DOHH2 (cell line): ENCODE results near the gene CD28.

Experiments used
- EZH2phosphoT487 ChIP-seq: fragments of 200-600 bp; sonication (generic); IDR thresholded peaks from 2 replicates; pipeline ENCODE4 v1.6.1; 2017; ENCODE audit warnings: borderline replicate concordance, mild to moderate bottlenecking, antibody characterized with exemption, low read length, moderate library complexity, mixed read lengths
- TF ChIP-seq, protein P1 (sequence below): fragments of 200-600 bp; sonication (generic); IDR thresholded peaks from one replicate; pipeline ENCODE4 v1.5.1; 2014; ENCODE audit warnings: antibody characterized with exemption, mild to moderate bottlenecking, low read depth, low read length; ENCODE audit not compliant: poor library complexity, severe bottlenecking

DNA sequence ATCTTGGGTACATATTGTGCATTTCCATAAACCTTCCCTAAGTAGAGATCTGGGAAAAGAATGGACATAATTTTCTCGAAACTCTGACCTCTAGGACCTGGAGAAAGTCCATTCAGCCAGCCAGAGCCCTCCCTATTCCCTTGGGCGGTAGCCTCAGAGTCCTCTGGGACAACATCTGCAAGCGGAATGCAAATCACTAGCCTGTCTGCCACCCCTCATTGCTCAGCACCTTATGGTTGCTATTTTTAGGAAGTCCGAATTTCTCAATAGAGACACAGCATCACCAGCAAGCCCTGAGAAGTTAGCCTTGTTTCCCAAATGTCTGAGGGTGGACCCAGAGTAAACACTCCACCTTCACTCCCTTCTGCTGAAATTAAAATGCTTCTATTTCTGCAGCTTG, 17.6 kb upstream of the CD28 start:
- TF ChIP-seq, protein P1, sequence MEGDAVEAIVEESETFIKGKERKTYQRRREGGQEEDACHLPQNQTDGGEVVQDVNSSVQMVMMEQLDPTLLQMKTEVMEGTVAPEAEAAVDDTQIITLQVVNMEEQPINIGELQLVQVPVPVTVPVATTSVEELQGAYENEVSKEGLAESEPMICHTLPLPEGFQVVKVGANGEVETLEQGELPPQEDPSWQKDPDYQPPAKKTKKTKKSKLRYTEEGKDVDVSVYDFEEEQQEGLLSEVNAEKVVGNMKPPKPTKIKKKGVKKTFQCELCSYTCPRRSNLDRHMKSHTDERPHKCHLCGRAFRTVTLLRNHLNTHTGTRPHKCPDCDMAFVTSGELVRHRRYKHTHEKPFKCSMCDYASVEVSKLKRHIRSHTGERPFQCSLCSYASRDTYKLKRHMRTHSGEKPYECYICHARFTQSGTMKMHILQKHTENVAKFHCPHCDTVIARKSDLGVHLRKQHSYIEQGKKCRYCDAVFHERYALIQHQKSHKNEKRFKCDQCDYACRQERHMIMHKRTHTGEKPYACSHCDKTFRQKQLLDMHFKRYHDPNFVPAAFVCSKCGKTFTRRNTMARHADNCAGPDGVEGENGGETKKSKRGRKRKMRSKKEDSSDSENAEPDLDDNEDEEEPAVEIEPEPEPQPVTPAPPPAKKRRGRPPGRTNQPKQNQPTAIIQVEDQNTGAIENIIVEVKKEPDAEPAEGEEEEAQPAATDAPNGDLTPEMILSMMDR = no peak
- peak; percentile 58; the same call in 1 of the 2 replicates for TF ChIP-seq EZH2phosphoT487
